Esophagus squamous epithelium (tissue), 4 donors: ENCODE data around the gene FNDC3A.
A peak's percentile ranks its signal among the peaks of the same experiment; 100 is the strongest.

Experiments used
- POLR2A ChIP-seq, 4 donors: fragments of 450-650 bp; IDR thresholded peaks; one replicate each; pipeline ENCODE4 v1.6.1; 2017; ENCODE audit warnings: antibody characterized with exemption in 4 of 4, mild to moderate bottlenecking in 4 of 4, moderate library complexity in 3 of 4
- TF ChIP-seq, protein P1 (sequence below), 6 experiments: fragments of 450-650 bp in 4 of 6; fragments of 200-600 bp in 2 of 6; sonication (generic) in 2 of 6; IDR thresholded peaks; one replicate each; pipeline ENCODE4 v1.5.1; 2016 to 2019; ENCODE audit warnings: antibody characterized with exemption in 6 of 6, mild to moderate bottlenecking in 4 of 6, moderate library complexity in 4 of 6

GRCh38 chr13:49110122-49110912 lies 134.6 kb downstream of the FNDC3A start:
- TF ChIP-seq, protein P1, sequence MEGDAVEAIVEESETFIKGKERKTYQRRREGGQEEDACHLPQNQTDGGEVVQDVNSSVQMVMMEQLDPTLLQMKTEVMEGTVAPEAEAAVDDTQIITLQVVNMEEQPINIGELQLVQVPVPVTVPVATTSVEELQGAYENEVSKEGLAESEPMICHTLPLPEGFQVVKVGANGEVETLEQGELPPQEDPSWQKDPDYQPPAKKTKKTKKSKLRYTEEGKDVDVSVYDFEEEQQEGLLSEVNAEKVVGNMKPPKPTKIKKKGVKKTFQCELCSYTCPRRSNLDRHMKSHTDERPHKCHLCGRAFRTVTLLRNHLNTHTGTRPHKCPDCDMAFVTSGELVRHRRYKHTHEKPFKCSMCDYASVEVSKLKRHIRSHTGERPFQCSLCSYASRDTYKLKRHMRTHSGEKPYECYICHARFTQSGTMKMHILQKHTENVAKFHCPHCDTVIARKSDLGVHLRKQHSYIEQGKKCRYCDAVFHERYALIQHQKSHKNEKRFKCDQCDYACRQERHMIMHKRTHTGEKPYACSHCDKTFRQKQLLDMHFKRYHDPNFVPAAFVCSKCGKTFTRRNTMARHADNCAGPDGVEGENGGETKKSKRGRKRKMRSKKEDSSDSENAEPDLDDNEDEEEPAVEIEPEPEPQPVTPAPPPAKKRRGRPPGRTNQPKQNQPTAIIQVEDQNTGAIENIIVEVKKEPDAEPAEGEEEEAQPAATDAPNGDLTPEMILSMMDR (IDR thresholded peaks at IDR 0.05): peak in 1 of 6 experiments; percentile 16
- TF ChIP-seq POLR2A (IDR thresholded peaks at IDR 0.05): peak in 1 of 4 donors; percentile 14
